Keratinocyte (primary cell): ENCODE data around the gene KLK11. TPM values are rescaled to one million over a fixed set of nuclear protein-coding genes. Genes with fewer than 3 reads are reported as not detected.

ENCODE experiments used
- DNase-seq: peaks from one replicate; pipeline ENCODE4 v3.0.0-alpha.2; 2011; ENCODE audit warnings: low read depth, missing footprints, low spot score
- FAIRE-seq: peaks from 2 replicates; lab custom pipeline; 2011; peaks lifted over from hg19 to GRCh38; lab: Jason Lieb, UNC
- H2AFZ ChIP-seq: 2 replicates; pipeline ENCODE4 v1.6.0; 2012; ENCODE audit warnings: low read length, control low read depth, inconsistent platforms; ENCODE audit not compliant: control insufficient read depth
- H3K27ac ChIP-seq: 2 replicates; pipeline ENCODE4 v1.5.1; 2011; ENCODE audit warnings: low read length; ENCODE audit not compliant: control insufficient read depth, insufficient read depth
- H3K27me3 ChIP-seq: 3 replicates; pipeline ENCODE4 v1.6.0; 2011; ENCODE audit warnings: low read length; ENCODE audit not compliant: control insufficient read depth, insufficient read depth; ENCODE audit errors: extremely low read depth
- H3K36me3 ChIP-seq, 2 experiments: 2 replicates in 1 of 2; 3 replicates in 1 of 2; pipeline ENCODE4 v1.5.1; 2011; ENCODE audit warnings: low read length in 2 of 2, mild to moderate bottlenecking in 1 of 2; ENCODE audit not compliant: control insufficient read depth in 2 of 2, insufficient read depth in 2 of 2; ENCODE audit errors: extremely low read depth in 1 of 2
- H3K4me1 ChIP-seq: 3 replicates; pipeline ENCODE4 v1.5.1; 2011; ENCODE audit warnings: low read length; ENCODE audit not compliant: control insufficient read depth, insufficient read depth; ENCODE audit errors: extremely low read depth
- H3K4me2 ChIP-seq: 3 replicates; pipeline ENCODE4 v1.6.0; 2011; ENCODE audit warnings: low read depth, low read length; ENCODE audit not compliant: control insufficient read depth, insufficient read depth; ENCODE audit errors: extremely low read depth
- H3K4me3 ChIP-seq, 3 experiments: fragments of 200-600 bp in 1 of 3; sonication (generic) in 1 of 3; 2 replicates in 2 of 3; 3 replicates in 1 of 3; pipeline ENCODE4 v1.5.1; 2011 to 2016; ENCODE audit warnings: low read length in 3 of 3, mild to moderate bottlenecking in 3 of 3, control low read depth in 2 of 3, inconsistent platforms in 1 of 3, low read depth in 1 of 3, mixed read lengths in 1 of 3, mixed run types in 1 of 3, moderate library complexity in 1 of 3; ENCODE audit not compliant: control insufficient read depth in 2 of 3, insufficient read depth in 2 of 3; ENCODE audit errors: extremely low read depth in 1 of 3
- H3K79me2 ChIP-seq: 2 replicates; pipeline ENCODE4 v1.6.0; 2012; ENCODE audit warnings: low read length; ENCODE audit not compliant: control insufficient read depth, insufficient read depth
- H3K9ac ChIP-seq: 3 replicates; pipeline ENCODE4 v1.6.0; 2011; ENCODE audit warnings: low read length; ENCODE audit not compliant: control insufficient read depth, insufficient read depth; ENCODE audit errors: extremely low read depth
- H3K9me1 ChIP-seq: 3 replicates; pipeline ENCODE4 v1.6.0; 2011; ENCODE audit warnings: low read length; ENCODE audit not compliant: control insufficient read depth, insufficient read depth; ENCODE audit errors: extremely low read depth
- H3K9me3 ChIP-seq: 2 replicates; pipeline ENCODE4 v1.5.1; 2012; ENCODE audit warnings: low read depth, low read length; ENCODE audit not compliant: control insufficient read depth
- H4K20me1 ChIP-seq: 3 replicates; pipeline ENCODE4 v1.6.0; 2011; ENCODE audit warnings: low read length; ENCODE audit not compliant: control insufficient read depth, insufficient read depth; ENCODE audit errors: extremely low read depth
- EZH2 ChIP-seq: IDR thresholded peaks from one replicate; pipeline ENCODE4 v1.6.1; 2012; ENCODE audit warnings: inconsistent platforms, mild to moderate bottlenecking, low read length, moderate library complexity
- dilution Hi-C: fragments of 300-500 bp; cut with MboI; formaldehyde crosslinking; loops from one replicate; pipeline ENCODE4 v1.7.0; 2020; ENCODE audit warnings: low sequenced_read_pairs; ENCODE audit not compliant: extremely low pct_ligation_motif_present
- polyA plus RNA-seq, 5 experiments: library from polyadenylated mRNA; depleted of rRNA in 3 of 5; stranded (reverse) in 3 of 5; stranded (forward) in 1 of 5; unstranded in 1 of 5; fragments of >200 nt; gene quantifications; 1 replicate in 1 of 5; 2 replicates in 3 of 5; 3 replicates in 1 of 5; pipeline versions ENCODE4 v1.2.1 to v1.2.3, GENCODE V29; 2011 to 2012; ENCODE audit warnings: missing spikeins in 2 of 5, low read depth in 1 of 5, low replicate concordance in 1 of 5
- TF ChIP-seq, protein P1 (sequence below), 3 experiments: IDR thresholded peaks in 1 of 3; conservative IDR thresholded peaks in 1 of 3; optimal IDR thresholded peaks in 1 of 3; 2 replicates in 2 of 3; 3 replicates in 1 of 3; pipeline versions ENCODE3 to v1.5.1; 2011; ENCODE audit warnings: low read length in 3 of 3, mild to moderate bottlenecking in 3 of 3, moderate library complexity in 2 of 3, control low read depth in 1 of 3, inconsistent platforms in 1 of 3; ENCODE audit not compliant: insufficient read depth in 2 of 3; ENCODE audit errors: extremely low read depth in 1 of 3

KLK11 gene
- polyA plus RNA-seq, 1 donor (not counting 4 experiments of a cell fraction or from before 2014, with no cell fraction given), result 18.0 TPM

DNA sequence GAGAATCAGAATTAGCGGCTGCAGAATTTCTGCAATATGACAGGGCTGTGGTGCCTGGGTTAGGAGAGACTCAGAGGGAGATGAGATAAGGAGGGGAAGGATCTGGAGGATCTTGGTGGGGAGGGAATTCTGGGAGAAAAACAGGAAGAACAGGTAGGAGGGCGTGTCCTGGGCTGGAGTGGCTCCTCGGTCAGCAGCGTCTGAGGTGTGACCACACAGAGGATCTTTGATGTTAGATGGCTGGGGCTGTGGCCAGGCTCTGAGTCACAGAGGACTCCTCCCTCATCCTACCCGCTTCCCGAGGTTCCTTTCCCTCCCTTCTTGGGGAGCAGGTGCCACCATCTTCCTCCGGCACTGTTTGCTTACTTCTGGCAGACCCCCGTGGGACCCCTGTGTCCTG, 50.6 kb downstream of the KLK11 start:
- peak; percentile 95 for FAIRE-seq
- dilution Hi-C loops, result no loop called here

DNA sequence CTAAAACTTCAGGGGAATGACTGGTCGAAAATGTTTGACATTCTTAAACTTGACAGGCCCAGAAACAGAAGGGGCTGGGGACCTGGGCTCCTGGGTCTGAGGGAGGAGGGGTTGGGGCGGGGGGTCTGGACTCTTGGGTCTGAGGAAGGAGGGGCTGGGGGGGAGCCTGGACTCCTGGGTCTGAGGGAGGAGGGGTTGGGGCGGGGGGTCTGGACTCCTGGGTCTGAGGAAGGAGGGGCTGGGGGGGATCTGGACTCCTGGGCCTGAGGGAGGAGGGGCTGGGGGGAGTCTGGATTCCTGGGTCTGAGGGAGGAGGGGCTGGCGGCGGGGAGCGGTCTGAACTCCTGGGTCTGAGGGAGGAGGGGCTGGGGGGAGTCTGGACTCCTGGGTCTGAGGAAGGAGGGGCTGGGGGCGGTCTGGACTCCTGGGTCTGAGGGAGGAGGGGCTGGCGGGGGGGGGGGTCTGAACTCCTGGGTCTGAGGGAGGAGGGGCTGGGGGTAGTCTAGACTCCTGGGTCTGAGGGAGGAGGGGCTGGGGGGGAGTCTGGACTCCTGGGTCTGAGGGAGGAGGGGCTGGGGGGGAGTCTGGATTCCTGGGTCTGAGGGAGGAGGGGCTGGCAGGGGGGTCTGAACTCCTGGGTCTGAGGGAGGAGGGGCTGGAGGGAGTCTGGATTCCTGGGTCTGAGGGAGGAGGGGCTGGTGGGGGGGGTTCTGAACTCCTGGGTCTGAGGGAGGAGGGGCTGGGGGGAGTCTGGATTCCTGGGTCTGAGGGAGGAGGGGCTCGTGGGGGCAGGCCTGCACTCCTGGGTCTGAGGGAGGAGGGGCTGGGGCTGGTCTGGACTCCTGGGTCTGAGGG, 51.5 kb downstream of the KLK11 start:
- no peaks in the 10 kb centered on the region for H3K9me3 ChIP-seq
- H3K36me3 ChIP-seq, result no peaks in the 10 kb centered on the region
- no peak for DNase-seq
- no peak for TF ChIP-seq EZH2
- TF ChIP-seq, protein P1, sequence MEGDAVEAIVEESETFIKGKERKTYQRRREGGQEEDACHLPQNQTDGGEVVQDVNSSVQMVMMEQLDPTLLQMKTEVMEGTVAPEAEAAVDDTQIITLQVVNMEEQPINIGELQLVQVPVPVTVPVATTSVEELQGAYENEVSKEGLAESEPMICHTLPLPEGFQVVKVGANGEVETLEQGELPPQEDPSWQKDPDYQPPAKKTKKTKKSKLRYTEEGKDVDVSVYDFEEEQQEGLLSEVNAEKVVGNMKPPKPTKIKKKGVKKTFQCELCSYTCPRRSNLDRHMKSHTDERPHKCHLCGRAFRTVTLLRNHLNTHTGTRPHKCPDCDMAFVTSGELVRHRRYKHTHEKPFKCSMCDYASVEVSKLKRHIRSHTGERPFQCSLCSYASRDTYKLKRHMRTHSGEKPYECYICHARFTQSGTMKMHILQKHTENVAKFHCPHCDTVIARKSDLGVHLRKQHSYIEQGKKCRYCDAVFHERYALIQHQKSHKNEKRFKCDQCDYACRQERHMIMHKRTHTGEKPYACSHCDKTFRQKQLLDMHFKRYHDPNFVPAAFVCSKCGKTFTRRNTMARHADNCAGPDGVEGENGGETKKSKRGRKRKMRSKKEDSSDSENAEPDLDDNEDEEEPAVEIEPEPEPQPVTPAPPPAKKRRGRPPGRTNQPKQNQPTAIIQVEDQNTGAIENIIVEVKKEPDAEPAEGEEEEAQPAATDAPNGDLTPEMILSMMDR (optimal IDR thresholded peaks at IDR 0.05 in 1 of 3, IDR thresholded peaks at IDR 0.05 in 1 of 3, conservative IDR thresholded peaks at IDR 0.05 in 1 of 3; ENCODE audit: extremely low read depth in 1 of 3, insufficient read depth in 2 of 3, low read length in 3 of 3), result no peak
- H3K9ac ChIP-seq, result no peak overlapping the region
- H3K4me1 ChIP-seq, result peaks cover 15% of the 10 kb centered on the region
- H3K4me2 ChIP-seq, result no peak overlapping the region
- no peak overlapping the region for H3K27ac ChIP-seq
- H2AFZ ChIP-seq, result no peak overlapping the region
- H3K79me2 ChIP-seq, result no peaks in the 10 kb centered on the region
- no peaks in the 10 kb centered on the region for H4K20me1 ChIP-seq
- dilution Hi-C loops, result no loop called here
- H3K27me3 ChIP-seq, result no peaks in the 10 kb centered on the region
- FAIRE-seq, result no peak
- no peak overlapping the region for H3K4me3 ChIP-seq
- H3K9me1 ChIP-seq, result no peaks in the 10 kb centered on the region

More for the DNA sequence above, 50.6 kb downstream of the KLK11 start:
- Histone ChIP-seq H3K4me1 (peaks cover 15% of the 10 kb centered on the region), H3K4me2 (peak overlapping the region; percentile 43), H3K4me3 (no peak overlapping the region), H3K79me2 (no peaks in the 10 kb centered on the region), H3K27ac (no peak overlapping the region), H3K9me1 (no peaks in the 10 kb centered on the region), H2AFZ (no peak overlapping the region), H3K27me3 (peaks cover 7% of the 10 kb centered on the region), H3K9ac (no peak overlapping the region), H4K20me1 (no peaks in the 10 kb centered on the region), H3K36me3 (no peaks in the 10 kb centered on the region), H3K9me3 (no peaks in the 10 kb centered on the region)
- TF ChIP-seq EZH2, result no peak
- TF ChIP-seq, protein P1 (optimal IDR thresholded peaks at IDR 0.05 in 1 of 3, IDR thresholded peaks at IDR 0.05 in 1 of 3, conservative IDR thresholded peaks at IDR 0.05 in 1 of 3; ENCODE audit: extremely low read depth in 1 of 3, insufficient read depth in 2 of 3, low read length in 3 of 3), result no peak
- DNase-seq, result peak; percentile 45
